GM18907 (cell line): ENCODE measurements around the gene SAMD1.

ENCODE experiments used
- ATAC-seq: cut with Tn5 transposase; IDR thresholded peaks from one replicate; pipeline ENCODE4 v1.9.1; 2021; ENCODE audit warnings: mild to moderate bottlenecking, moderate library complexity; ENCODE audit not compliant: unreplicated experiment

Gene SAMD1

GRCh38 chr19:14090509-14091080 lies at the start of gene SAMD1:
Gene SAMD1, minus strand, starts transcription at chr19:14090751.
- peak; percentile 38 for ATAC-seq

- ATAC-seq = no peak
These were observed 49.4 kb upstream of the SAMD1 start for GRCh38 chr19:14139944-14140343.

- ATAC-seq = no peak
These were observed 48.2 kb upstream of the SAMD1 start for GRCh38 chr19:14138576-14139265.

GRCh38 chr19:14136509-14137281 lies 46.1 kb upstream of the SAMD1 start, which contains the start of gene ASF1B:
Gene ASF1B, minus strand, starts transcription at chr19:14136589. Its CDS starts 133 bp downstream, at chr19:14136456.
- peak; percentile 82 for ATAC-seq

- ATAC-seq = no peak
These were observed 45.5 kb upstream of the SAMD1 start for GRCh38 chr19:14135985-14136508.

- no peak for ATAC-seq
These were observed 44.8 kb upstream of the SAMD1 start for GRCh38 chr19:14135355-14135754.

- no peak for ATAC-seq
These were observed 37.5 kb upstream of the SAMD1 start for GRCh38 chr19:14127929-14128509.

- ATAC-seq = no peak
These were observed 36.6 kb upstream of the SAMD1 start for GRCh38 chr19:14127176-14127575.

- no peak for ATAC-seq
These were observed 32.4 kb upstream of the SAMD1 start for GRCh38 chr19:14122924-14123323.

GRCh38 chr19:14120497-14120780 lies 29.9 kb upstream of the SAMD1 start:
- ATAC-seq = no peak

- ATAC-seq = no peak
These were observed 29.3 kb upstream of the SAMD1 start for GRCh38 chr19:14119644-14120496.

- no peak for ATAC-seq
These were observed 28.6 kb upstream of the SAMD1 start for GRCh38 chr19:14119146-14119545.

- ATAC-seq = peak; percentile 37
These were observed 27.9 kb upstream of the SAMD1 start for GRCh38 chr19:14118165-14119051.

GRCh38 chr19:14117668-14118164 lies 27.2 kb upstream of the SAMD1 start, which contains the start of gene PRKACA:
Gene PRKACA, minus strand, starts transcription at chr19:14117762. Its CDS starts 215 bp downstream, at chr19:14117547.
- ATAC-seq = peak; percentile 90

- no peak for ATAC-seq
These were observed 26.5 kb upstream of the SAMD1 start for GRCh38 chr19:14116918-14117578.

- no peak for ATAC-seq
These were observed 26.0 kb upstream of the SAMD1 start for GRCh38 chr19:14116525-14116917.

GRCh38 chr19:14115756-14116155 lies 25.2 kb upstream of the SAMD1 start:
- ATAC-seq = no peak

GRCh38 chr19:14114854-14115253 lies 24.3 kb upstream of the SAMD1 start:
- ATAC-seq = no peak

GRCh38 chr19:14114439-14114838 lies 23.9 kb upstream of the SAMD1 start:
- ATAC-seq = no peak
